ENCODE measurements around the gene CDC73. TPM values are rescaled to one million over a fixed set of nuclear protein-coding genes. Genes with fewer than 3 reads are reported as not detected.

Gene CDC73
- total RNA-seq, 1 experiment from 2014 or later: 63.2 TPM

DNA sequence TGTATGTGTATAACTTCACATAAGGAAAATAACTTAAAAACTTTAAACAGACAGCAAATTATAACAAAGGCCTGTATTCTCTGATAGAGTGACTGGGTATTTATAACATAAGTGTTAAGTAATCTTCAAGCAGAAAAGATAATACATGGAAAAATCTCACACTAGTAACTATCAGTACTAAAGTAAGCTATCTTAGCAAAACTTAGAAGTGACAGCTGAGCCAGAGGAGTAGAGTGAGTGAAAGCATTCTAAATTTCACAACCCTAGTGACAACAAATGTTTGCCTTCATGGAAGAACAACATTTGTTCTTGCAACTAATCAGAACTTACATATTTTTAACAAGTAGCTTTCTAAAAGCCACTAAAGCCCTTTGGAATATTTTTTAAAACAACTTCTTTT is 139.1 kb downstream of the CDC73 start:
- no peaks in the 10 kb centered on the region for H3K4me1 ChIP-seq (ENCODE audit: control insufficient read depth in 1 of 2, insufficient read depth in 2 of 2, low read length in 2 of 2)
- ChIA-PET RAD21 (ENCODE audit: low non-redundant PET in 1 of 2, low total read pairs in 2 of 2, uncharacterized antibody in 2 of 2, unreplicated experiment in 2 of 2) (interaction anchor here in 1 of 2 experiments (0.5 kb wide), 1 partner anchor 11 kb away, joined by 3 read pairs; no protein-coding TSS in a partner anchor), POLR2A (no interaction called here)

DNA sequence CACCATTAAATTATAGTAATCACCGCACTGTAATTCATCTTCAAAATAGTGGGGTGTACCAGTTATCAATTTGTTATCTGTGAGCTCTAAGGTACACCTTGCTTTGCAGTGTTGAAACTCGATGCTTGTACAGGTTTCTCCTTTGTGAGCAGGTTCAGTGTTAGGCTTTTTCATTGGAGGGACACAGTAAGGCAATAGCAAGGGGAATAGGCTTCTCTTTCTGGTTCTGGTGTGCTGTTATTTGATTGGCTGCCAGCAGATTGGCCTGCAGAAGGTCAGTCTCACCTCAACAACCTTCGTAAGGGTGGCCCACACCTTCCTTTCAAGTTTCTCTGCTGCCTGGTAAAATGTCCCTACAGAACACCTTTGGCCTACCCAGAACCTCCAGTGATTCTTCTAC is 140.8 kb downstream of the CDC73 start:
- no peak for DNase-seq (ENCODE audit: low read depth, low spot score)
- no peak for ATAC-seq
- Histone ChIP-seq H3K79me2 (ENCODE audit: insufficient read depth, low read length) (no peaks in the 10 kb centered on the region), H3K27me3 (ENCODE audit: insufficient read depth, low read length) (no peaks in the 10 kb centered on the region), H3K36me3 (ENCODE audit: control insufficient read depth in 1 of 2, insufficient read depth in 2 of 2, low read length in 2 of 2) (peaks cover 0 to 4% of the 10 kb centered on the region in 2 experiments; a peak in 1 of 4 replicates), H2AFZ (ENCODE audit: low read depth, low read length, poor library complexity, severe bottlenecking) (no peak overlapping the region), H3K9me3 (ENCODE audit: control insufficient read depth in 1 of 2, insufficient read depth in 1 of 2, low read depth in 1 of 2, low read length in 2 of 2) (no peaks in the 10 kb centered on the region), H3K9ac (ENCODE audit: low read length) (no peak overlapping the region), H3K4me1 (ENCODE audit: control insufficient read depth in 1 of 2, insufficient read depth in 2 of 2, low read length in 2 of 2) (no peaks in the 10 kb centered on the region), H3K9me2 (ENCODE audit: insufficient read depth) (no peaks in the 10 kb centered on the region), H3K4me3 (replicated peaks in 1 of 2; ENCODE audit: low read depth in 1 of 2, low read length in 2 of 2) (no peak overlapping the region), H3K27ac (ENCODE audit: low read depth, low read length) (no peak overlapping the region), H4K20me1 (ENCODE audit: insufficient read depth) (no peaks in the 10 kb centered on the region), H3K4me2 (ENCODE audit: low read length) (no peak overlapping the region)
- RAD21 ChIA-PET (ENCODE audit: low non-redundant PET in 1 of 2, low total read pairs in 2 of 2, uncharacterized antibody in 2 of 2, unreplicated experiment in 2 of 2): interaction anchor here in 1 of 2 experiments (0.7 kb wide), 1 partner anchor 737 kb away, joined by 4 read pairs; no protein-coding TSS in a partner anchor
- TF ChIP-seq, protein P1, sequence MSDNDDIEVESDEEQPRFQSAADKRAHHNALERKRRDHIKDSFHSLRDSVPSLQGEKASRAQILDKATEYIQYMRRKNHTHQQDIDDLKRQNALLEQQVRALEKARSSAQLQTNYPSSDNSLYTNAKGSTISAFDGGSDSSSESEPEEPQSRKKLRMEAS (IDR thresholded peaks at IDR 0.05): no peak
- TF ChIP-seq EZH2phosphoT487 (IDR thresholded peaks at IDR 0.05; ENCODE audit: borderline replicate concordance) (no peak), RAD21 (IDR thresholded peaks at IDR 0.05; ENCODE audit: low read depth) (no peak), ZFX (IDR thresholded peaks at IDR 0.05) (no peak)
- no TSS peak for BruUV-seq (replicated peaks)
- intact Hi-C loops (cut with micrococcal nuclease): no loop called here
- POLR2A ChIA-PET: no interaction called here
- CTCF ChIA-PET: no interaction called here

More for the DNA sequence above, 139.1 kb downstream of the CDC73 start:
- Histone ChIP-seq H3K9me3 (ENCODE audit: control insufficient read depth in 1 of 2, insufficient read depth in 1 of 2, low read depth in 1 of 2, low read length in 2 of 2) (no peaks in the 10 kb centered on the region), H3K9me2 (ENCODE audit: insufficient read depth) (no peaks in the 10 kb centered on the region), H3K4me2 (ENCODE audit: low read length) (no peak overlapping the region), H3K9ac (ENCODE audit: low read length) (no peak overlapping the region), H3K36me3 (ENCODE audit: control insufficient read depth in 1 of 2, insufficient read depth in 2 of 2, low read length in 2 of 2) (peaks cover 0 to 2% of the 10 kb centered on the region in 2 experiments; a peak in 1 of 4 replicates), H2AFZ (ENCODE audit: low read depth, low read length, poor library complexity, severe bottlenecking) (no peak overlapping the region), H3K27ac (ENCODE audit: low read depth, low read length) (no peak overlapping the region), H4K20me1 (ENCODE audit: insufficient read depth) (no peaks in the 10 kb centered on the region), H3K4me3 (replicated peaks in 1 of 2; ENCODE audit: low read depth in 1 of 2, low read length in 2 of 2) (no peak overlapping the region), H3K27me3 (ENCODE audit: insufficient read depth, low read length) (no peaks in the 10 kb centered on the region), H3K79me2 (ENCODE audit: insufficient read depth, low read length) (no peaks in the 10 kb centered on the region)
- BruUV-seq (replicated peaks): no TSS peak
- no peak for DNase-seq (ENCODE audit: low read depth, low spot score)
- TF ChIP-seq TCF7L2 (IDR thresholded peaks at IDR 0.05; ENCODE audit: borderline replicate concordance, extremely low read depth, insufficient read depth, insufficient read length) (no peak), CBX3 (IDR thresholded peaks at IDR 0.05; ENCODE audit: low read depth) (no peak), FOSL1 (IDR thresholded peaks at IDR 0.05; ENCODE audit: low read depth) (no peak), SRF (IDR thresholded peaks at IDR 0.05; ENCODE audit: low read depth) (no peak), EZH2phosphoT487 (IDR thresholded peaks at IDR 0.05; ENCODE audit: borderline replicate concordance) (no peak)
- TF ChIP-seq, protein P1 (IDR thresholded peaks at IDR 0.05): no peak
- intact Hi-C loops (cut with micrococcal nuclease): no loop called here
- ATAC-seq: no peak
- CTCF ChIA-PET: no interaction called here

Data from HCT116 (cell line).